ENCODE data around the gene ACTL10.

Gene ACTL10

GRCh38 chr20:33660035-33660684 is 6.6 kb upstream of the ACTL10 start:
- Histone ChIP-seq H3K4me3 (no peak overlapping the region), H3K27ac (no peak overlapping the region)

GRCh38 chr20:33660685-33661058 is 6.1 kb upstream of the ACTL10 start:
- H3K4me3 ChIP-seq: no peak overlapping the region
- no peak overlapping the region for H3K27ac ChIP-seq

- H3K27ac ChIP-seq: peak within 1 kb of the TSS; percentile 55 to 97 (median 91)
These were observed 4.6 kb upstream of the ACTL10 start, which contains the start of gene C20orf144 for GRCh38 chr20:33662172-33662571. Gene C20orf144, plus strand, starts transcription at chr20:33662327. Its CDS starts 19 bp downstream, at chr20:33662346.

GRCh38 chr20:33663161-33664084 is 3.3 kb upstream of the ACTL10 start:
- H3K4me3 ChIP-seq: peak overlapping the region; percentile 61 to 90 (median 75)
- H3K27ac ChIP-seq: peak overlapping the region; percentile 76 to 97 (median 91)

More at GRCh38 chr20:33662172-33662571, 4.6 kb upstream of the ACTL10 start, which contains the start of gene C20orf144:
- peak within 1 kb of the TSS; percentile 61 to 90 (median 75) for H3K4me3 ChIP-seq

- Histone ChIP-seq H3K27ac (peak overlapping the region; percentile 76 to 97 (median 91)), H3K4me3 (peak overlapping the region; percentile 61 to 90 (median 75))
These were observed 2.5 kb upstream of the ACTL10 start for GRCh38 chr20:33664085-33664761.

- H3K27ac ChIP-seq: peak overlapping the region in 7 of 21 experiments; percentile 92 to 97 (median 94)
These were observed 2.0 kb upstream of the ACTL10 start for GRCh38 chr20:33664762-33665144.

GRCh38 chr20:33667245-33667675 is 517 bp downstream of the ACTL10 start:
- Histone ChIP-seq H3K27ac (peak overlapping the region in 20 of 21 experiments; percentile 40 to 90 (median 74)), H3K4me3 (peak overlapping the region; percentile 39 to 68 (median 58))

More at GRCh38 chr20:33664762-33665144, 2.0 kb upstream of the ACTL10 start:
- no peak overlapping the region for H3K4me3 ChIP-seq

- H3K4me3 ChIP-seq: peak overlapping the region; percentile 39 to 68 (median 58)
- peak overlapping the region in 20 of 21 experiments; percentile 40 to 90 (median 74) for H3K27ac ChIP-seq
These were observed 1.1 kb downstream of the ACTL10 start for GRCh38 chr20:33667676-33668465.

- peak overlapping the region in 6 of 21 experiments; percentile 32 to 88 (median 80) for H3K27ac ChIP-seq
- H3K4me3 ChIP-seq: no peak overlapping the region
These were observed 1.9 kb downstream of the ACTL10 start for GRCh38 chr20:33668466-33669155.

- Histone ChIP-seq H3K4me3 (no peak overlapping the region), H3K27ac (peak overlapping the region in 1 of 21 experiments; percentile 15)
These were observed 2.5 kb downstream of the ACTL10 start for GRCh38 chr20:33669224-33669623.

- Histone ChIP-seq H3K4me3 (no peak overlapping the region), H3K27ac (no peak overlapping the region)
These were observed 3.3 kb downstream of the ACTL10 start for GRCh38 chr20:33669873-33670640.

GRCh38 chr20:33670715-33671499 is 4.2 kb downstream of the ACTL10 start:
- H3K4me3 ChIP-seq: no peak overlapping the region
- peak overlapping the region in 1 of 21 experiments; percentile 45 for H3K27ac ChIP-seq

GRCh38 chr20:33671573-33672288 is 5.0 kb downstream of the ACTL10 start:
- Histone ChIP-seq H3K27ac (peak overlapping the region in 2 of 21 experiments; percentile 9 to 25), H3K4me3 (no peak overlapping the region)

GRCh38 chr20:33672426-33673113 is 5.8 kb downstream of the ACTL10 start:
- Histone ChIP-seq H3K27ac (peak overlapping the region in 6 of 21 experiments; percentile 63 to 88 (median 86)), H3K4me3 (peak overlapping the region in 3 of 7 experiments; percentile 56 to 78 (median 64))

GRCh38 chr20:33673114-33673409 is 6.3 kb downstream of the ACTL10 start:
- Histone ChIP-seq H3K4me3 (peak overlapping the region in 4 of 7 experiments; percentile 49 to 78 (median 60)), H3K27ac (peak overlapping the region in 9 of 21 experiments; percentile 63 to 88 (median 83))
